ENCODE data around the gene HYAL1. TPM values are rescaled to one million over a fixed set of nuclear protein-coding genes. Genes with fewer than 3 reads are reported as not detected.
"Not testable (repeated sequence)": the region's sequence is repeated elsewhere in the genome, so short reads cannot be mapped to it uniquely, and the experiment has no call there.

HYAL1 gene
- total RNA-seq, 2 donors from 2014 or later = 5.8 to 6.1 TPM

GRCh38 chr3:50317300-50317699, 13.9 kb upstream of the HYAL1 start:
- Histone ChIP-seq H3K4me1 (ENCODE audit: control insufficient read depth in 1 of 2, low read depth in 2 of 2) (peaks cover 22 to 37% of the 10 kb centered on the region in 2 donors), H3K36me3 (peaks cover 4% of the 10 kb centered on the region), H3K27ac (no peak overlapping the region), H3K9me3 (no peaks in the 10 kb centered on the region), H3K4me3 (no peak overlapping the region), H3K27me3 (replicated peaks; ENCODE audit: insufficient read depth) (no peaks in the 10 kb centered on the region)
- DNase-seq (ENCODE audit: low spot score) (no peak), ATAC-seq (ENCODE audit: insufficient number of reproducible peaks, low FRiP score, low read depth) (no peak)
- no peak for TF ChIP-seq CTCF (IDR thresholded peaks at IDR 0.05)

GRCh38 chr3:50316657-50317242, 13.4 kb upstream of the HYAL1 start:
- H3K27ac ChIP-seq = no peak overlapping the region

GRCh38 chr3:50314816-50315215, 11.4 kb upstream of the HYAL1 start:
- H3K27me3 ChIP-seq (replicated peaks; ENCODE audit: insufficient read depth) = no peaks in the 10 kb centered on the region
- no peak for TF ChIP-seq CTCF (IDR thresholded peaks at IDR 0.05)
- ATAC-seq (ENCODE audit: insufficient number of reproducible peaks, low FRiP score, low read depth) (no peak), DNase-seq (ENCODE audit: low spot score) (no peak)
- no peak overlapping the region for H3K27ac ChIP-seq
- H3K36me3 ChIP-seq = peaks cover 4% of the 10 kb centered on the region
- no peaks in the 10 kb centered on the region for H3K9me3 ChIP-seq
- no peak overlapping the region for H3K4me3 ChIP-seq
- peaks cover 11 to 21% of the 10 kb centered on the region in 2 donors for H3K4me1 ChIP-seq (ENCODE audit: control insufficient read depth in 1 of 2, low read depth in 2 of 2)

More at GRCh38 chr3:50316657-50317242, 13.4 kb upstream of the HYAL1 start:
- DNase-seq (ENCODE audit: low spot score) (no peak), ATAC-seq (ENCODE audit: insufficient number of reproducible peaks, low FRiP score, low read depth) (no peak)
- no peaks in the 10 kb centered on the region for H3K27me3 ChIP-seq (replicated peaks; ENCODE audit: insufficient read depth)
- no peak overlapping the region for H3K4me3 ChIP-seq
- no peak for TF ChIP-seq CTCF (IDR thresholded peaks at IDR 0.05)
- peaks cover 4% of the 10 kb centered on the region for H3K36me3 ChIP-seq
- H3K4me1 ChIP-seq (ENCODE audit: control insufficient read depth in 1 of 2, low read depth in 2 of 2) = peaks cover 18 to 31% of the 10 kb centered on the region in 2 donors
- no peaks in the 10 kb centered on the region for H3K9me3 ChIP-seq

GRCh38 chr3:50314342-50314741, 11.0 kb upstream of the HYAL1 start:
- no peak overlapping the region for H3K4me3 ChIP-seq
- no peak for TF ChIP-seq CTCF (IDR thresholded peaks at IDR 0.05)
- H3K9me3 ChIP-seq = no peaks in the 10 kb centered on the region
- no peak for DNase-seq (ENCODE audit: low spot score)
- H3K27ac ChIP-seq = no peak overlapping the region
- peaks cover 7 to 17% of the 10 kb centered on the region in 2 donors for H3K4me1 ChIP-seq (ENCODE audit: control insufficient read depth in 1 of 2, low read depth in 2 of 2)
- no peak for ATAC-seq (ENCODE audit: insufficient number of reproducible peaks, low FRiP score, low read depth)
- no peaks in the 10 kb centered on the region for H3K27me3 ChIP-seq (replicated peaks; ENCODE audit: insufficient read depth)
- H3K36me3 ChIP-seq = peaks cover 4% of the 10 kb centered on the region

- not testable (repeated sequence) for H3K4me1 ChIP-seq (ENCODE audit: control insufficient read depth in 1 of 2, low read depth in 2 of 2); H3K4me3 ChIP-seq; H3K36me3 ChIP-seq; H3K27me3 ChIP-seq (replicated peaks; ENCODE audit: insufficient read depth); DNase-seq (ENCODE audit: low spot score); ATAC-seq (ENCODE audit: insufficient number of reproducible peaks, low FRiP score, low read depth); H3K9me3 ChIP-seq; H3K27ac ChIP-seq
These were observed 8.7 kb upstream of the HYAL1 start for GRCh38 chr3:50312041-50312440.

- ATAC-seq (ENCODE audit: insufficient number of reproducible peaks, low FRiP score, low read depth) = no peak
- Histone ChIP-seq H3K27ac (no peak overlapping the region), H3K27me3 (replicated peaks; ENCODE audit: insufficient read depth) (no peaks in the 10 kb centered on the region), H3K4me1 (ENCODE audit: control insufficient read depth in 1 of 2, low read depth in 2 of 2) (peaks cover 7 to 11% of the 10 kb centered on the region in 2 donors), H3K36me3 (no peaks in the 10 kb centered on the region), H3K9me3 (no peaks in the 10 kb centered on the region), H3K4me3 (no peak overlapping the region)
- DNase-seq (ENCODE audit: low spot score) = no peak
- TF ChIP-seq CTCF (IDR thresholded peaks at IDR 0.05) = no peak
These were observed 1.2 kb upstream of the HYAL1 start for GRCh38 chr3:50304601-50305000.

Data from thoracic aorta (tissue), 2 donors.